ENCODE data around the gene ZMIZ1.

The ZMIZ1 gene

GRCh38 chr10:79260811-79261740, 192.3 kb downstream of the ZMIZ1 start:
- peaks cover 3% of the 10 kb centered on the region for H3K36me3 ChIP-seq (replicated peaks)
- H3K27me3 ChIP-seq (replicated peaks) = no peaks in the 10 kb centered on the region
- H3K27ac ChIP-seq = no peak overlapping the region
- no peak for DNase-seq
- in situ Hi-C loops (cut with HindIII; ENCODE audit: low pct_ligation_motif_present, low sequenced_read_pairs) = no loop called here
- no peak for TF ChIP-seq CTCF (IDR thresholded peaks at IDR 0.05; ENCODE audit: low read depth, low read length, missing control alignments)
- no peak overlapping the region for H3K4me3 ChIP-seq (ENCODE audit: low read depth, low read length)

- TF ChIP-seq CTCF (IDR thresholded peaks at IDR 0.05; ENCODE audit: low read depth, low read length, missing control alignments) = no peak
- Histone ChIP-seq H3K4me3 (ENCODE audit: low read depth, low read length) (no peak overlapping the region), H3K27me3 (replicated peaks) (no peaks in the 10 kb centered on the region), H3K36me3 (replicated peaks) (peaks cover 1% of the 10 kb centered on the region), H3K27ac (no peak overlapping the region)
- no peak for DNase-seq
- in situ Hi-C loops (cut with HindIII; ENCODE audit: low pct_ligation_motif_present, low sequenced_read_pairs) = no loop called here
Measured at GRCh38 chr10:79262131-79262530, 193.4 kb downstream of the ZMIZ1 start.

- TF ChIP-seq CTCF (IDR thresholded peaks at IDR 0.05; ENCODE audit: low read depth, low read length, missing control alignments) = no peak
- no peak for DNase-seq
- in situ Hi-C loops (cut with HindIII; ENCODE audit: low pct_ligation_motif_present, low sequenced_read_pairs) = no loop called here
- Histone ChIP-seq H3K27ac (no peak overlapping the region), H3K4me3 (ENCODE audit: low read depth, low read length) (no peak overlapping the region), H3K27me3 (replicated peaks) (no peaks in the 10 kb centered on the region), H3K36me3 (replicated peaks) (no peaks in the 10 kb centered on the region)
Measured at GRCh38 chr10:79262959-79263746, 194.4 kb downstream of the ZMIZ1 start.

- H3K36me3 ChIP-seq (replicated peaks) = no peaks in the 10 kb centered on the region
- H3K27me3 ChIP-seq (replicated peaks) = no peaks in the 10 kb centered on the region
- no peak overlapping the region for H3K4me3 ChIP-seq (ENCODE audit: low read depth, low read length)
- no peak overlapping the region for H3K27ac ChIP-seq
- no peak for TF ChIP-seq CTCF (IDR thresholded peaks at IDR 0.05; ENCODE audit: low read depth, low read length, missing control alignments)
- in situ Hi-C loops (cut with HindIII; ENCODE audit: low pct_ligation_motif_present, low sequenced_read_pairs) = no loop called here
- no peak for DNase-seq
Measured at GRCh38 chr10:79263939-79264338, 195.2 kb downstream of the ZMIZ1 start.

GRCh38 chr10:79264942-79265341, 196.2 kb downstream of the ZMIZ1 start:
- H3K36me3 ChIP-seq (replicated peaks) = no peaks in the 10 kb centered on the region
- H3K27ac ChIP-seq = peak overlapping the region; percentile 90
- in situ Hi-C loops (cut with HindIII; ENCODE audit: low pct_ligation_motif_present, low sequenced_read_pairs) = no loop called here
- no peaks in the 10 kb centered on the region for H3K27me3 ChIP-seq (replicated peaks)
- H3K4me3 ChIP-seq (ENCODE audit: low read depth, low read length) = no peak overlapping the region
- DNase-seq = peak; percentile 70
- no peak for TF ChIP-seq CTCF (IDR thresholded peaks at IDR 0.05; ENCODE audit: low read depth, low read length, missing control alignments)

All from brain microvascular endothelial cell (primary cell).